ENCODE measurements around the gene PPFIBP1.
"Not testable (repeated sequence)": the region's sequence is repeated elsewhere in the genome, so short reads cannot be mapped to it uniquely, and the experiment has no call there.

PPFIBP1 gene

GRCh38 chr12:27560126-27560525, 36.1 kb downstream of the PPFIBP1 start:
- DNase-seq (ENCODE audit: insufficient read length, low spot score) (no peak), FAIRE-seq (peak; percentile 84)

GRCh38 chr12:27561535-27562350, 37.7 kb downstream of the PPFIBP1 start:
- FAIRE-seq (peak; percentile 69), DNase-seq (ENCODE audit: insufficient read length, low spot score) (no peak)

GRCh38 chr12:27564612-27565213, 40.7 kb downstream of the PPFIBP1 start:
- FAIRE-seq: peak; percentile 60
- peak; percentile 43 for DNase-seq (ENCODE audit: insufficient read length, low spot score)

GRCh38 chr12:27566159-27566558, 42.2 kb downstream of the PPFIBP1 start:
- FAIRE-seq: peak; percentile 55

GRCh38 chr12:27566626-27567025, 42.6 kb downstream of the PPFIBP1 start:
- FAIRE-seq: no peak

More at GRCh38 chr12:27566159-27566558, 42.2 kb downstream of the PPFIBP1 start:
- DNase-seq (ENCODE audit: insufficient read length, low spot score): no peak

GRCh38 chr12:27571463-27571862, 47.5 kb downstream of the PPFIBP1 start:
- FAIRE-seq (peak; percentile 90), DNase-seq (ENCODE audit: insufficient read length, low spot score) (peak; percentile 49)

More at GRCh38 chr12:27566626-27567025, 42.6 kb downstream of the PPFIBP1 start:
- no peak for DNase-seq (ENCODE audit: insufficient read length, low spot score)

- DNase-seq (ENCODE audit: insufficient read length, low spot score): no peak
Observed at GRCh38 chr12:27572486-27573255, 48.7 kb downstream of the PPFIBP1 start.

GRCh38 chr12:27573972-27574371, 50.0 kb downstream of the PPFIBP1 start:
- peak; percentile 97 for FAIRE-seq
- DNase-seq (ENCODE audit: insufficient read length, low spot score): peak; percentile 81

More at GRCh38 chr12:27572486-27573255, 48.7 kb downstream of the PPFIBP1 start:
- peak; percentile 52 for FAIRE-seq

- FAIRE-seq: peak; percentile 64
- no peak for DNase-seq (ENCODE audit: insufficient read length, low spot score)
Observed at GRCh38 chr12:27575090-27575761, 51.2 kb downstream of the PPFIBP1 start.

GRCh38 chr12:27575762-27576118, 51.7 kb downstream of the PPFIBP1 start:
- peak; percentile 54 for FAIRE-seq

GRCh38 chr12:27576667-27577347, 52.8 kb downstream of the PPFIBP1 start:
- FAIRE-seq: peak; percentile 87
- DNase-seq (ENCODE audit: insufficient read length, low spot score): no peak

More at GRCh38 chr12:27575762-27576118, 51.7 kb downstream of the PPFIBP1 start:
- DNase-seq (ENCODE audit: insufficient read length, low spot score): no peak

GRCh38 chr12:27577688-27578087, 53.7 kb downstream of the PPFIBP1 start:
- FAIRE-seq: no peak
- no peak for DNase-seq (ENCODE audit: insufficient read length, low spot score)

- FAIRE-seq (peak; percentile 95), DNase-seq (ENCODE audit: insufficient read length, low spot score) (no peak)
Observed at GRCh38 chr12:27578689-27579372, 54.8 kb downstream of the PPFIBP1 start.

GRCh38 chr12:27580561-27581330, 56.7 kb downstream of the PPFIBP1 start:
- FAIRE-seq: no peak
- no peak for DNase-seq (ENCODE audit: insufficient read length, low spot score)

- not testable (repeated sequence) for FAIRE-seq
Observed at GRCh38 chr12:27581331-27581671, 57.3 kb downstream of the PPFIBP1 start.

GRCh38 chr12:27581833-27582232, 57.8 kb downstream of the PPFIBP1 start:
- FAIRE-seq: peak; percentile 95
- DNase-seq (ENCODE audit: insufficient read length, low spot score): not testable (repeated sequence)

More at GRCh38 chr12:27581331-27581671, 57.3 kb downstream of the PPFIBP1 start:
- DNase-seq (ENCODE audit: insufficient read length, low spot score): not testable (repeated sequence)

GRCh38 chr12:27582445-27582844, 58.4 kb downstream of the PPFIBP1 start:
- FAIRE-seq; DNase-seq (ENCODE audit: insufficient read length, low spot score): not testable (repeated sequence)

GRCh38 chr12:27583057-27583797, 59.2 kb downstream of the PPFIBP1 start:
- FAIRE-seq (peak; percentile 31), DNase-seq (ENCODE audit: insufficient read length, low spot score) (no peak)
